K562 (cell line): ENCODE measurements around the gene MERTK.

Experiments used
- EP300 ChIP-seq: IDR thresholded peaks from 2 replicates; pipeline ENCODE4 v1.6.1; 2012; ENCODE audit warnings: low read length, improper control_type of control experiment
- MEIS2 ChIP-seq: fragments of 450-650 bp; IDR thresholded peaks from 2 replicates; pipeline ENCODE4 v1.6.1; 2014; ENCODE audit warnings: mild to moderate bottlenecking; ENCODE audit not compliant: partially characterized antibody
- NFIC ChIP-seq: fragments of 450-650 bp; IDR thresholded peaks from 2 replicates; pipeline ENCODE4 v1.6.1; 2017; ENCODE audit warnings: mild to moderate bottlenecking, inconsistent platforms
- PHF8 ChIP-seq: fragments of 200-600 bp; sonication (generic); IDR thresholded peaks from 2 replicates; pipeline ENCODE4 v1.6.1; 2012; ENCODE audit warnings: mixed run types, mild to moderate bottlenecking, inconsistent platforms, low read length, moderate library complexity, borderline replicate concordance
- POLR2AphosphoS5 ChIP-seq: IDR thresholded peaks from 2 replicates; pipeline ENCODE4 v1.6.1; 2011; ENCODE audit warnings: mild to moderate bottlenecking, low read depth, low read length, moderate library complexity; ENCODE audit not compliant: control insufficient read depth, insufficient read depth
- TARDBP ChIP-seq: fragments of 450-650 bp; IDR thresholded peaks from 2 replicates; pipeline ENCODE4 v1.6.1; 2016
- ZFP30 ChIP-seq: fragments of 250-450 bp; sonication (Bioruptor Pico); IDR thresholded peaks from 2 replicates; pipeline ENCODE4 v1.8.0; 2022; ENCODE audit warnings: moderate library complexity, mild to moderate bottlenecking, inconsistent platforms, borderline replicate concordance
- ZNF121 ChIP-seq: sonication (generic); formaldehyde crosslinking; conservative IDR thresholded peaks from 2 replicates; pipeline ENCODE4 v1.8.0; 2022; ENCODE audit warnings: missing genetic modification reagents
- TF ChIP-seq, protein P1 (sequence below), 3 experiments: IDR thresholded peaks in 2 of 3; conservative IDR thresholded peaks in 1 of 3; 2 replicates each; pipeline ENCODE4 v1.5.1; 2011 to 2012; ENCODE audit warnings: low read length in 3 of 3, mild to moderate bottlenecking in 3 of 3, control low read depth in 2 of 3, improper control_type of control experiment in 1 of 3, inconsistent platforms in 1 of 3, low read depth in 1 of 3, mixed read lengths in 1 of 3, moderate library complexity in 1 of 3; ENCODE audit not compliant: insufficient read depth in 2 of 3
- TF ChIP-seq, protein P2 (sequence below), 2 experiments: fragments of 450-650 bp; conservative IDR thresholded peaks; 2 replicates each; pipeline ENCODE4 v1.6.1; 2017; ENCODE audit warnings: mild to moderate bottlenecking in 2 of 2, moderate library complexity in 2 of 2
- TF ChIP-seq, protein P3 (sequence below), 2 experiments: fragments of 200-800 bp in 1 of 2; sonication (Bioruptor generic) in 1 of 2; sonication (generic) in 1 of 2; formaldehyde crosslinking in 1 of 2; IDR thresholded peaks in 1 of 2; conservative IDR thresholded peaks in 1 of 2; 2 replicates each; pipeline versions ENCODE4 v1.5.0 to v1.6.1; 2016 to 2020; ENCODE audit warnings: missing compliant biosample characterization in 1 of 2, missing genetic modification characterization in 1 of 2, missing genetic modification reagents in 1 of 2

GRCh38 chr2:111896024-111896423 lies 2.4 kb upstream of the MERTK start:
- TF ChIP-seq EP300 (no peak), ZFP30 (CRISPR knock-in tag) (no peak), NFIC (no peak), MEIS2 (no peak), PHF8 (no peak), ZNF121 (no peak), POLR2AphosphoS5 (no peak), TARDBP (no peak)
- TF ChIP-seq, protein P1, sequence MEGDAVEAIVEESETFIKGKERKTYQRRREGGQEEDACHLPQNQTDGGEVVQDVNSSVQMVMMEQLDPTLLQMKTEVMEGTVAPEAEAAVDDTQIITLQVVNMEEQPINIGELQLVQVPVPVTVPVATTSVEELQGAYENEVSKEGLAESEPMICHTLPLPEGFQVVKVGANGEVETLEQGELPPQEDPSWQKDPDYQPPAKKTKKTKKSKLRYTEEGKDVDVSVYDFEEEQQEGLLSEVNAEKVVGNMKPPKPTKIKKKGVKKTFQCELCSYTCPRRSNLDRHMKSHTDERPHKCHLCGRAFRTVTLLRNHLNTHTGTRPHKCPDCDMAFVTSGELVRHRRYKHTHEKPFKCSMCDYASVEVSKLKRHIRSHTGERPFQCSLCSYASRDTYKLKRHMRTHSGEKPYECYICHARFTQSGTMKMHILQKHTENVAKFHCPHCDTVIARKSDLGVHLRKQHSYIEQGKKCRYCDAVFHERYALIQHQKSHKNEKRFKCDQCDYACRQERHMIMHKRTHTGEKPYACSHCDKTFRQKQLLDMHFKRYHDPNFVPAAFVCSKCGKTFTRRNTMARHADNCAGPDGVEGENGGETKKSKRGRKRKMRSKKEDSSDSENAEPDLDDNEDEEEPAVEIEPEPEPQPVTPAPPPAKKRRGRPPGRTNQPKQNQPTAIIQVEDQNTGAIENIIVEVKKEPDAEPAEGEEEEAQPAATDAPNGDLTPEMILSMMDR (IDR thresholded peaks at IDR 0.05 in 2 of 3, conservative IDR thresholded peaks at IDR 0.05 in 1 of 3; ENCODE audit: insufficient read depth in 2 of 3, low read depth in 1 of 3, low read length in 3 of 3) = no peak
- TF ChIP-seq, protein P2, sequence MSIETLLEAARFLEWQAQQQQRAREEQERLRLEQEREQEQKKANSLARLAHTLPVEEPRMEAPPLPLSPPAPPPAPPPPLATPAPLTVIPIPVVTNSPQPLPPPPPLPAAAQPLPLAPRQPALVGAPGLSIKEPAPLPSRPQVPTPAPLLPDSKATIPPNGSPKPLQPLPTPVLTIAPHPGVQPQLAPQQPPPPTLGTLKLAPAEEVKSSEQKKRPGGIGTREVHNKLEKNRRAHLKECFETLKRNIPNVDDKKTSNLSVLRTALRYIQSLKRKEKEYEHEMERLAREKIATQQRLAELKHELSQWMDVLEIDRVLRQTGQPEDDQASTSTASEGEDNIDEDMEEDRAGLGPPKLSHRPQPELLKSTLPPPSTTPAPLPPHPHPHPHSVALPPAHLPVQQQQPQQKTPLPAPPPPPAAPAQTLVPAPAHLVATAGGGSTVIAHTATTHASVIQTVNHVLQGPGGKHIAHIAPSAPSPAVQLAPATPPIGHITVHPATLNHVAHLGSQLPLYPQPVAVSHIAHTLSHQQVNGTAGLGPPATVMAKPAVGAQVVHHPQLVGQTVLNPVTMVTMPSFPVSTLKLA (conservative IDR thresholded peaks at IDR 0.05) = no peak
- TF ChIP-seq, protein P3, sequence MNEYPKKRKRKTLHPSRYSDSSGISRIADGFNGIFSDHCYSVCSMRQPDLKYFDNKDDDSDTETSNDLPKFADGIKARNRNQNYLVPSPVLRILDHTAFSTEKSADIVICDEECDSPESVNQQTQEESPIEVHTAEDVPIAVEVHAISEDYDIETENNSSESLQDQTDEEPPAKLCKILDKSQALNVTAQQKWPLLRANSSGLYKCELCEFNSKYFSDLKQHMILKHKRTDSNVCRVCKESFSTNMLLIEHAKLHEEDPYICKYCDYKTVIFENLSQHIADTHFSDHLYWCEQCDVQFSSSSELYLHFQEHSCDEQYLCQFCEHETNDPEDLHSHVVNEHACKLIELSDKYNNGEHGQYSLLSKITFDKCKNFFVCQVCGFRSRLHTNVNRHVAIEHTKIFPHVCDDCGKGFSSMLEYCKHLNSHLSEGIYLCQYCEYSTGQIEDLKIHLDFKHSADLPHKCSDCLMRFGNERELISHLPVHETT (CRISPR knock-in tag; conservative IDR thresholded peaks at IDR 0.05 in 1 of 2, IDR thresholded peaks at IDR 0.05 in 1 of 2) = no peak
